C1 segment of cervical spinal cord (tissue), 14 donors: ENCODE data around the gene TENT5D.
"Not testable (repeated sequence)": the region's sequence is repeated elsewhere in the genome, so short reads cannot be mapped to it uniquely, and the experiment has no call there.

Experiments
- DNase-seq, 14 donors: peaks; one replicate each; lab custom pipeline; 2025; lab: John Stamatoyannopoulos, UW

Gene TENT5D

DNA sequence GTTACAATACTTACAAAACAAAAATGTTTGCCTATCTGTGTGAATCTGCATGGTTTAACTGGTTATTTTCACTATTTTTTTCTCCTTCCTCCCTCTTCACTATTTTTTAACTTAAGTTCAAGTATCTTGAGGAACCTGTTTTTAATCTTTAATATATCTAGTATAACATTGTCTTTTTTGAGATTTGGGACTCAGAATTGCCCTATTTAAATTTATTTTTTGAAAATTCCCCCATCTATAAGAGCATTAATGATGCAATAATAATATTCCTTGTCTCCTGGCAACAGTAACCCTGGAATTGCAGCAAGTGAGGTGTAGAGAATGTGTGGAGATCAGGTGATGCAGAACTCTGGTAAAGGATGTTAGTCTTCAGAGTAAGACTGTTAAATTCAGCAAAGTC lies at the start of gene TENT5D:
Gene TENT5D, plus strand, starts transcription at position 301 of the 400 bp plus-strand sequence. CDS start 22,093 bp downstream, outside the sequence.
- DNase-seq = no peak

GRCh38 chrX:80385651-80386050 lies 34.6 kb upstream of the TENT5D start:
- DNase-seq = not testable (repeated sequence)

DNA sequence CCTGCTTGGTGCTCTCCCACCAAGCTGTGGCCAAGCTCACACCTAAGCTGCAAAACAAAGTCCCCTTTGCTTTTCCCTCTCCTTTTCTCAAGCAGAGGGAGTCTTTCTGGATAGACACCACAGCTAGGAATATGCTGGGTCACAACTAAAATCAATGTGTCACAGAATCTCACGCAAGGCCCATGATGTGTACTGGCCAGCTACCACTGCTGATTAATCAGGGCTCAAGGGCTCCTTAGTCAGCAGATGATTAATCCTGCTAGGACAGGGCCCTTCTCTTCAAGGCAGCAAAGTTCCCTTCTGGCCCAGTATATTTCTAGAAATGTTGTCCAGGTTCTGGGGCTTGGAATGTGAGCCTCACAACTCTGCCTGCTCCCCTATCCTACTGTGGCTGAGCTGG lies 32.0 kb upstream of the TENT5D start:
- no peak for DNase-seq

GRCh38 chrX:80412042-80412441 lies 8.2 kb upstream of the TENT5D start:
- DNase-seq = no peak

- DNase-seq = no peak
Observed at GRCh38 chrX:80423000-80423399, 2.8 kb downstream of the TENT5D start.

DNA sequence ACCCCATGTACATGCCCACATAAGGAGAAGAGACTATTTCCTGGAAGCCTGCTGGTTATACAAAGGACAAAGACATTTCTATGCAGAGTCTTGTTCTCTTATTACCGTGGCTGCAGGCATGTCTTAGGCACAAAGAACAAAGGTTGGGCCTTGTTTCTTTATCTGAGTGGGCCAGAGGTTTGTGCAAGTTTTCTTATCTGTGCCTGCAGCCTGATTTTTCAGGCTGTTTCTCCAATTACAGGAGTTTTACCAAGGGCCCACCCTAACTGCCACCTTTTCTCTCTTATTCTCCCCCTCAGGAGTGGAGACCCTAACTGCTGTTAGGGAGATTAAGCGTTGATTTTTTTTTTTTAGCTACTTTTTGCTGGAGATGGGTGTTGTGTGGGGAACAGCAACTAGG lies 3.5 kb downstream of the TENT5D start:
- DNase-seq = no peak

GRCh38 chrX:80430826-80431504 lies 10.7 kb downstream of the TENT5D start:
- no peak for DNase-seq

- DNase-seq = no peak
Observed at GRCh38 chrX:80431505-80431832, 11.2 kb downstream of the TENT5D start.

- no peak for DNase-seq
Observed at GRCh38 chrX:80432441-80432840, 12.2 kb downstream of the TENT5D start.

DNA sequence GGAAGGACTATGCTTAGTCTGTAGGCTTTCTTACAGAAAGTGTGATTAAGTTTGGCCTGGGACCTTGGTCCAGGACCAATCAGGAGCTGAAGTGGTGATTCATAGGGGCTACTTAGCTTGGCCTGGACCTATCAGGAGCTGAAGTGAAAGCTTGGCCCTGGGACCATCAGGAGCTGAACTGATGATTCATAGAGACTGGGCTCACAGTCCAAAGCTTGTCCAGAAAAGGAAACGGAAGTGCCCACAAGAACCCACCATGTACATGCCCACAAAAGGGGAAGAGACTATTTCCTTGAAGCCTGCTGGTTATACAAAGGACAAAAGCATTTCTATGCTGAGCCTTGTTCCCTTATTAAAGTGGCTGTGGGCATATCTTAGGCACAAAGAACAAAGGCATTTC lies 12.6 kb downstream of the TENT5D start:
- DNase-seq = no peak

GRCh38 chrX:80468166-80468565 lies 47.9 kb downstream of the TENT5D start:
- not testable (repeated sequence) for DNase-seq

- DNase-seq = no peak
Observed at GRCh38 chrX:80471582-80471981, 51.3 kb downstream of the TENT5D start.

DNA sequence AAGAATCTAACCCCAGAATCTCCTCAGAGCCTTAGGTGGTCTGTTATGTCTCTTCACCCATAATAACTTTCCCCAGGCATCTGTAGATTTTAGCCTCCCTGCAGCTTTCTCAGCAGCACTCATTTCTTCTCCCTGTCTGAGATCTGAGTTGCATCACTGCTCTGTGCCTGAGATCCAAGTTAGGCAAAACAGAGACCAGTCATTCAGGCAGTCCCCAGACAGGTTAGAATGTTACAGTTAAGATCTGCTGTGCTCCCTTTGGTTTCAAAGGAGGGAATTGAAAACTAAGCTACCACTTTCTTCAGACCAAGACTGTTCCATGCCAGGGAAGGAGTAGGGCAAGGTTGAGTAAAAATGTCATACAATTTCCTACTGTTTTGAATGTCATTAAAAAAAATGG lies 65.3 kb downstream of the TENT5D start:
- DNase-seq = no peak

DNA sequence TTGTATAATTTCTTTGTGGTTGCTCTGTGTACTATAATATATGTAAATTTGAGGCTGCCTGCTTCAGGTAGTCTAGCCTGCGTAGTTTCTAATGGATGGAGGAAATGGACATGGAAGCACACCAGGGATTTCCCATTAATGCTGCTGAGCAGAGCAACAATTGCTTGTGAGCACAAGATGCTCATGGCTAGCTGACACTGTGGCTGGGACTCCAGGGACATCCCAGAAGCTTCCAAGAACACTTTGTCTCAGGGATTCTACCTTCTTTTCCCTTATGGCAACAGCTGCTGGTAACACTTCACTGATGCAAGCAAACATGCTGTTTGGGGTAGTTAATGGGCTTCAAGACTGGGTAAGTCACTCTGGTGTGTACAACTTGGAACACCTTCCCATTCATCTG lies 66.1 kb downstream of the TENT5D start:
- no peak for DNase-seq

DNA sequence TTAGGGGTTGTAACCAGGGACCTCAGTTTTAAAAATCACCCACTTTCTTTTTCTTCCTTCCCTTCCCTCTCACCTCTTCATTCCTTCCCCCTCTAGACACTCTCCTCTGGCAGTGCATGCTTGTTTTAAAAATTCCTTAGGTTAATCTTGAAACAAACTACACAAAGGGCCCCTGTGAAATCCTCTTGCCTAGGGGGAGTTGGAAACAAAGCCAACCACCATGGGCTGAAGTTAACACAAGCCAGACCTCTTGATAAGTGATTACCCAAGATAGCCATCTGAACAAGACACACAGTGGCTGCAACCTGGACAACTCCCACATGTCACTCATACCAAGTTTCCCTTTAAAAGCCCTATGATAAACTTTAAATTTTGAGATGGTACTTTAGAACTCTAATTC lies 68.9 kb downstream of the TENT5D start:
- no peak for DNase-seq
